ENCODE results near the gene MEI4. TPM values are rescaled to one million over a fixed set of nuclear protein-coding genes. Genes with fewer than 3 reads are reported as not detected.

The MEI4 gene, protein sequence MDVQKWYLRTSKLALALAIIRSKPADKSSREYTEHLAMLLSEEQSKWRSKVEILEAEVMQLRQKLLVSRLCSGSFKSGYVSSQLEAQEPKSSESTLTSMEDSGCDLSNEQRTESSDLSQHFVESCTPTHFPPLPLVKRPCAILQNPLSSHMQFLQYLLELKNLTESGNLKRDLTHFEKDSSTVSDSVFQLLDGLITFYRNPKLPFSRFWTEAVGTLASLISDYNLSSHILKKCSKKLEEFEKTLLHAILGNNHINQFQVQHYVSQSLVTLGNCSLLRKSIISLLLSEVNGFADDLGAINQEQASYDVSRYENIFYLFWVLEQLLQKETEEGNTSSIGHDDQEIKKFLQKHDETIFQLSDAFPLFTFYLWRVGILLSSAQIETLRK
- total RNA-seq, result 1 to 10 TPM in 1 of 2 donors, under 1 TPM in 1; 0.51 to 1.4 TPM

DNA sequence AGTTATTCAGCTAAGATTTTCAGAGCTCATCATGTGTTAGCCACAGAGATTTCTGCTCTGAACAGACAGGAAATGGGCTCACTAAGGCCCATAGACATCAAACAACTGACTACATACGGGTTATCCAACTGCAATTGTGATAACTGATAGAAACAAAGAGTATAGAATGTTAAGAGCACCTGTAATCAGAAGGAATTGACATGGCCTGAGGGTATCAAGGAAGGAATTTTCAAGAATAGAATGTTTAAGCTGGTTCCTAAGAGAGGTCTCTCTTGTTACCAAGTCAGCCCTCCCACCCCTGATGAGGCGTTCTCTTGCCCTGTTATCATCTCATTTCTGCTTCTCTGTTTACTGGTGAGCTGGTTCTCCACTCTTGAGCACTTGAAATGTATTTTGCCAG, at the start of gene MEI4:
MEI4 (plus strand) TSS at position 301 of the 400 bp plus-strand sequence. CDS start 37,633 bp downstream, outside the sequence.
- Histone ChIP-seq H3K27me3 (no peaks in the 10 kb centered on the region), H3K4me3 (no peak within 1 kb of the TSS), H3K4me1 (no peaks in the 10 kb centered on the region), H3K36me3 (no peaks in the 10 kb centered on the region), H3K9me3 (no peaks in the 10 kb centered on the region), H3K27ac (no peak within 1 kb of the TSS)
- TF ChIP-seq, protein P1, sequence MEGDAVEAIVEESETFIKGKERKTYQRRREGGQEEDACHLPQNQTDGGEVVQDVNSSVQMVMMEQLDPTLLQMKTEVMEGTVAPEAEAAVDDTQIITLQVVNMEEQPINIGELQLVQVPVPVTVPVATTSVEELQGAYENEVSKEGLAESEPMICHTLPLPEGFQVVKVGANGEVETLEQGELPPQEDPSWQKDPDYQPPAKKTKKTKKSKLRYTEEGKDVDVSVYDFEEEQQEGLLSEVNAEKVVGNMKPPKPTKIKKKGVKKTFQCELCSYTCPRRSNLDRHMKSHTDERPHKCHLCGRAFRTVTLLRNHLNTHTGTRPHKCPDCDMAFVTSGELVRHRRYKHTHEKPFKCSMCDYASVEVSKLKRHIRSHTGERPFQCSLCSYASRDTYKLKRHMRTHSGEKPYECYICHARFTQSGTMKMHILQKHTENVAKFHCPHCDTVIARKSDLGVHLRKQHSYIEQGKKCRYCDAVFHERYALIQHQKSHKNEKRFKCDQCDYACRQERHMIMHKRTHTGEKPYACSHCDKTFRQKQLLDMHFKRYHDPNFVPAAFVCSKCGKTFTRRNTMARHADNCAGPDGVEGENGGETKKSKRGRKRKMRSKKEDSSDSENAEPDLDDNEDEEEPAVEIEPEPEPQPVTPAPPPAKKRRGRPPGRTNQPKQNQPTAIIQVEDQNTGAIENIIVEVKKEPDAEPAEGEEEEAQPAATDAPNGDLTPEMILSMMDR (IDR thresholded peaks at IDR 0.05), result no peak
- DNase-seq (ENCODE audit: low spot score), result no peak

DNA sequence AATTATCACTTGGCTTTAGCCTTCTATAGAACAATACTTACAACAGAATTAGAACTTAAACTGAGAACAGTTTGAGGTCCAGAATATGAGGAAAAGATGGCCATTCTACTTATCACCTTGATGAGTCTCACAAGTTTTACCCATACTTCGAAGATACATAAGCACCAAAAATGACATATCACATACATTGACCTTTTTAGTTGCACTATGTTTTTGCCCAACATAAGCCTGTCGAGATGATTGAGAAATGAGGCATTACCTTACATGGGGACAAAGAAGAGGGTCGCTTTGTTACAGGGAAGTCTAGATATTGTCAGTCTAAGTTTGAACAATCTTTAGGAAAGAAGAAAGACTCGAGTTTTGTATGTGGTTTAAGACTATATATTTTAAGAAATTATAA, 48.4 kb upstream of the MEI4 start:
- H3K36me3 ChIP-seq, result no peaks in the 10 kb centered on the region

DNA sequence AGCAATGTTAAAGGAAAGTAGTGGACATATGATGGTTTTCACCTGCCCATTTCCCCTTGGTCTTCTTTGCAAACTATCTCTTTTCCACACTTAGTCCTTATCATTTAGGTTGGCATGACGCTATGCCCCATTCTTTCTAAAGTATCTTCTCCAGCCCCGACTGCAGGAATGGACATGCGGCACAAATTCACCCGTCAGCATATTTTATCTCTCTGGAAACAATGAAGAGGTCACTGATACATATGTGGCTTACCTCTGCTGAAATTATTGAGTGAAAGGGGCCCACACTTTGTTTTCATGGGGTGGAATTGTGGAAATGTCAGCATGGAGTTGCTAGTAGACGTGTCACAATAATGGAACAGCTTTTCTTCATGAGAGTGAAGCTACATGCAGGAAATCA, 45.8 kb upstream of the MEI4 start:
- no peak for DNase-seq (ENCODE audit: low spot score)
- H3K9me3 ChIP-seq, result no peaks in the 10 kb centered on the region
- no peaks in the 10 kb centered on the region for H3K4me1 ChIP-seq
- no peak overlapping the region for H3K27ac ChIP-seq
- no peaks in the 10 kb centered on the region for H3K36me3 ChIP-seq
- H3K4me3 ChIP-seq, result no peak overlapping the region
- H3K27me3 ChIP-seq, result no peaks in the 10 kb centered on the region
- TF ChIP-seq, protein P1 (IDR thresholded peaks at IDR 0.05), result no peak

More for the DNA sequence above, 48.4 kb upstream of the MEI4 start:
- TF ChIP-seq, protein P1 (IDR thresholded peaks at IDR 0.05), result no peak
- Histone ChIP-seq H3K27me3 (no peaks in the 10 kb centered on the region), H3K4me3 (no peak overlapping the region), H3K4me1 (no peaks in the 10 kb centered on the region), H3K9me3 (no peaks in the 10 kb centered on the region), H3K27ac (no peak overlapping the region)
- DNase-seq (ENCODE audit: low spot score), result no peak

DNA sequence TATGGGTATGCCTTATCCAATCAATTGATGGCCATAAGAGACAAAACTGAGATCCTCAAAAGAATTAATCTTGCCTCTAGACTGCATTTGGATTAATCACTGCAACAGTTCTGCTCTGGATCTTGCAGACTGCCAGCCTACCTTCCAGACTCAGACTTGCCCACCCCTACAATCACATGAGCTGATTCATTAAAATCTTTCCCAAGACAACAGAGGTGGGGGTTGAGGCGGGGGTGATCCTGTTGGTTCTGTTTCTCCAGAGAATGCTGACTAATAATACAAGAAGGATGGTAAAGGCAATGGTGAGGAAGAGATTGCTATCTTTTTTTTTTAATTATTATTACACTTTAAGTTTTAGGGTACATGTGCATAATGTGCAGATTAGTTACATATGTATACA, 43.7 kb upstream of the MEI4 start:
- Histone ChIP-seq H3K27me3 (no peaks in the 10 kb centered on the region), H3K27ac (no peak overlapping the region), H3K36me3 (no peaks in the 10 kb centered on the region), H3K4me1 (no peaks in the 10 kb centered on the region), H3K9me3 (no peaks in the 10 kb centered on the region), H3K4me3 (no peak overlapping the region)
- no peak for DNase-seq (ENCODE audit: low spot score)
- TF ChIP-seq, protein P1 (IDR thresholded peaks at IDR 0.05), result no peak

DNA sequence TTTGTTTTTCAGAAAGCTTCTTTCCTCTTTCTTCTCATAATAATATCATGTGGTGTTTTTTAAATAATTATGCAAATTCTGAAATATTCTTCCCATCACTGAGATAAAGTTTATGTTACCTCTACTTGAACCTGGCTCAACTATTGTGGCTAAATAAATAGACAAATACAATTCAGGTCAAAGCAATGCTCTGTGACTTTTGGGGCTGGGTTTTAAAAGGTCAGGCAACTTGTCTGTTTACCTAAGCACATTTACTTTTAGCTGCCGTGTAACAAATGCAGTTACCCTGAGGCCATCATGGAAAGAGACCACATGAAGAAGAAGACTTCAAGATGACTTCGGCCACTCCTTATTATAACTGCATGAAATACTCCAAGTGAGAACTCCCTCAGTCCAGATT, 33.7 kb upstream of the MEI4 start:
- DNase-seq (ENCODE audit: low spot score), result no peak
- no peaks in the 10 kb centered on the region for H3K27me3 ChIP-seq
- H3K4me1 ChIP-seq, result no peaks in the 10 kb centered on the region
- peaks cover 0 to 18% of the 10 kb centered on the region in 2 donors for H3K9me3 ChIP-seq
- TF ChIP-seq, protein P1 (IDR thresholded peaks at IDR 0.05), result no peak
- H3K27ac ChIP-seq, result no peak overlapping the region
- H3K36me3 ChIP-seq, result no peaks in the 10 kb centered on the region
- H3K4me3 ChIP-seq, result no peak overlapping the region

Data from right atrium auricular region (tissue), 2 donors.